ENCODE data around the gene KLHL2.

KLHL2 gene

GRCh38 chr4:165368114-165368513 lies 160.8 kb downstream of the KLHL2 start:
- no peak for DNase-seq (ENCODE audit: low spot score)

- DNase-seq (ENCODE audit: low spot score), result no peak
Observed at GRCh38 chr4:165368567-165368966, 161.2 kb downstream of the KLHL2 start.

- no peak for DNase-seq (ENCODE audit: low spot score)
Observed at GRCh38 chr4:165369522-165369921, 162.2 kb downstream of the KLHL2 start.

GRCh38 chr4:165370530-165370929 lies 163.2 kb downstream of the KLHL2 start:
- no peak for DNase-seq (ENCODE audit: low spot score)
